Lung microvascular endothelial cell (primary cell): ENCODE results near the gene COMTD1. TPM values are rescaled to one million over a fixed set of nuclear protein-coding genes. Genes with fewer than 3 reads are reported as not detected.
"Not testable (repeated sequence)": the region's sequence is repeated elsewhere in the genome, so short reads cannot be mapped to it uniquely, and the experiment has no call there.

Experiments
- DNase-seq, 2 donors: peaks; one replicate each; pipeline versions ENCODE4 v3.0.0 to v3.0.0-alpha.2; 2010; ENCODE audit warnings: low read depth in 2 of 2
- total RNA-seq: library from RNA; depleted of rRNA; stranded (reverse); fragments of >200 nt; gene quantifications from 2 replicates; pipeline ENCODE4 v1.2.1, GENCODE V29; 2014

The COMTD1 gene
- total RNA-seq, 1 donor from 2014 or later, result 16.5 TPM

DNA sequence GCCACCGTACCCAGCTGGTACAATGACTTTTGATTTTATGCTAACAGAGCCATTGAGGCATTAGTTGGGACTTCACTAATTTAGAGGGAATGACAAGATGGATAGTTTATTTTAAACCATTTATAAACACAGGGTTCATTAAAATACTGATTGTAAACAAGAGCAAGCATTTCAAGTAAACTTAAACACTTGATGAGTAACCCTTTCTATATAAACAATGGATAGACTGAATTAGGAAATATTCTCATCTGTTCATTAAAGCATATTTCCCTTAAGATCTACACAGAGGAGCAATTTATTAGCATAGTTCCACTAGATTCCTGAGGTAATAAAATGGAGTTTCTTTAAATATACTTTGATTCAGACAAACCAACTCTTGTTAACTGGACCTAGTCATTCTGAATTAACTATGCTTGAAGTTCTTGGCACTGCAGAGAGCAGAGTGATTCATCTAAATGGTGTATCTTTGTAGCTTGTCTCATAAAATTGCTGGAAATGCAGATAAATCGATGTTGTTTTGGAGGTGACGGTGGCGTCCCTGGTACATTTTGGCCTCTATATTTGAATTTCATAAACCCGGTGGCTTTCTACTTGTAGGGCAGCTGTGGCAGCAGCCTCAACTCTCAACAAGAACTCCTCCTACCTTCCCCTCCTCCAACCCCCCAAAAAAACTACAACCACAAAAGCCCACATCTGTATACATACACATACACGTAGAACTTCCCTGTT, 40.6 kb downstream of the COMTD1 start:
- DNase-seq, result no peak

DNA sequence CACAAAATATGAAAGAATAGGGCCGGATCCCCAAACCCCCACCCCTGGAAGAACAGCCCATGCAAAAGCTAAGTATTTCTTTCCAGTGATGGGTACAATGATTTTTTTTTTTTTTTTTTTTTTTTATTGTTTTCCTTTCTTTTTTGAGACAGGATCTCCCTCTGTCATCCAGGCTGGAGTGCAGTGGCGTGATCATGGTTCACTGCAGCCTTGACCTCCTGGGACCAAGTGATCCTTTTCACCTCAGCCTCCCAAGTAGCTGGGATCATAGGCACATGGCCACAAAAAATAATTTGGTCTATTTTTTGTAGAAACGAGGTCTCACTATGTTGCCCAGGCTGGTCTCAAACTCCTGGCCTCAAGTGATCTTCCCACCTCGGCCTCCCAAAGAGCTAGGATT, 41.1 kb downstream of the COMTD1 start:
- DNase-seq, result not testable (repeated sequence)

DNA sequence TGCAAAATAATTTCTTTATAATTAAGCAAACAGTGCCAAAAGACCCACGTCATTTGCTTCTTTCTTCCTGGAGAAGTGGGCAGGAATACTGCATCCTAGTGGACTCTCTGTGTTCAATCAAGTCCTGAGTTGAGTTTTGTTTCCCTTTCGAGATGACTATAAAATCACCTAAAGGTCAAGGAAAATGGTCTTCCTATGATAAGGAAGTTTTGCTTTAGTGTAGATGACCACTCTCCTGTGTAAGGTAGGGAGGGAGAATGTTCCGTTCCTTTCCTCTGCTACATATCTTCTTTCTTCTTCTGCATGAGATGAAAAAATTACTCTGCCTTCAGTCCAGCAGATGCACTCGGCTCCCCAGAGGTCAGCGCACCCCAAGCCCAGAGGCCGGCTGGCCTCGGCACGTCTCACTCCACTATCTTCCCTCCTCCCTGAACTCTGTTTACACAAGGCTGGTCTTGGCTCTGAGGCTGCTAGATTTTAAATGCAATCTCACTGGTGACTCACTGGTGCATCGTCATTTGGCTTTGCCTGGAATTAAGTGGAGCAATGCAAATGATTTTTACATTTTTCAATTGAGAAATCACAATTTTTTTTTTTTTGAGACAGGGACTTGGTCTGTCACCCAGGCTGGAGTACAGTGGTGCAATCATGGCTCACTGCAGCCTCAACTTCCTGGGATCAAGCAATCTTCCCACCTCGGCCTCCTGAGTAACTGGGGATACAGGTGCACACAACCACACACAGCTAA, 43.8 kb downstream of the COMTD1 start:
- peak; percentile 18 to 73 for DNase-seq

DNA sequence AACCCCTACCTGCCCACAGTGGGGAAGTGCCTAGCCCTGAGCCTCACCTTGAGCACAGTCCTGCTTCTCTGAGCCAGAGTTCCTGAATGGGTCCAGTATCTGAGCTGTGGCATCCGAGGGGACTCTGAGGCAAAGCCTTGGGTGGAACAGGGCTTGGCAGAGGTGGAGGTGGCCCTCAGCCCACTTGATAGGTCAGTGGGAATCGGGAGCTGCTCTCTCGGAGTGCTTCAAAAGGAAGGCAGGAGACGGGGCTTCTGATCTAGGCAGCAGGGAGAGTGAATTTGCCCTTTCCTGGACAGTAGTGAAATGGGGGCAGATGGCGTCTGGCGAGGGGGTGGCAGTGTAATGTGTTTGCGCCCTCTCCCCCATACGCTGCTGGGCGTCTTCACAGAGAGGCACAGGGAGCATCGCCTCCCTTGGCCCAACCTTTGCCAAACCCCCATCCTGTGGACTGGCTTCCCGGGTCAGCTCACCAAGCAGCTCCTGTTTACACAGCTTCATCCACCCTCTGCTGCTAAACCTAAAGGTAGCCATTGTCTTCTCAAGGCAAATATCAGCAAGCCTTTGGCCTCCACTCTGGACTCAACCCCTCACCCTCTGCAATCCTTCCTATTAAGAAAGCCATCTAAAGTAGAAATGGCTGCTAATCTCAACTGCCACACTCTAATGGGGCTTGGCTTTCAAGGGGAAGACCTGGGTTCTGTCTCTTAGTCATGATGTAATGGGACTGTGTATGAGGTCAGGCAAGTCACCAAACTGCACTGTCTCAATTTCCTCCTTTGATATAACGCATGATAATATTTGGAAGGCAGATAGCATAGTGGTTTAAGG, 46.3 kb downstream of the COMTD1 start:
- no peak for DNase-seq

DNA sequence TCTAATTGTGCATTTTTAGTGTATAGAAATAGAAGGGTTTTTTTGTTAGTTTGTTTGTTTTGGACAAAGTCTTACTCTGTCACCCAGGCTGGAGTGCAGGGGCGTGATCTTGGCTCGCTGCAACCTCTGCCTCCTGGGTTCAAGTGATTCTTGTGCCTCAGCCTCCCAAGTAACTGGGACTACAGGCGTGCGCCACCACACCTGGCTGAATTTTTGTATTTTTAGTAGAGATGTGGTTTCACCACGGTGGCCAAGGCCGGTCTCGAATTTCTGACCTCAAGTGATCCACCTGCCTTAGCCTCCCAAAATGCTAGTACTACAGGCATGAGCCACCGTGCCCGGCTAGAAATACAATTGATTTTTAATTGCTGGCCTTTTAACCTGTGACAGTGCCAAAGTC, 47.2 kb downstream of the COMTD1 start:
- not testable (repeated sequence) for DNase-seq

DNA sequence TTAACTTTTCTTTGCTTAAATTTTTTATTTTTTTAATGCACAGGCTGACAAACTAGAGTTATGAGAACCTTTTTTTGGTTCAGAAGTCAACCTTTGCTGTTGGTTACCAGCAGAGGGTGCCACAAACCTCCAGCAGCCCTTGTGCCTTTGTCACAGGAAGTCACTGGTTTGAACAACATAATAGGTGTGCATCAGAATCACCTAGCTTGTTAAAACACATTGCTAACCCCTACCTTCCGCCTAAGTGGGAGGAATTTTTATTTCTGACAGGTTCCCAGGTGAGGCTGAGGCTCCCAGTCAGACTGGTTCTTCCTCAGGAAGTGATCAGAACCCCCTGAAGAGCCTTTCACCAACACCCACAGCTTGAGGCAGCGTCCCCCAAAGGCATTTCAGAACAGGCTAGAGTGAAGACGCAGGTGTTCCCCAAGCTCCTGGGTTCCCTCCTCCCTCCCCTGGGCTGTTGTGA, 47.8 kb downstream of the COMTD1 start:
- peak; percentile 77 to 89 for DNase-seq

DNA sequence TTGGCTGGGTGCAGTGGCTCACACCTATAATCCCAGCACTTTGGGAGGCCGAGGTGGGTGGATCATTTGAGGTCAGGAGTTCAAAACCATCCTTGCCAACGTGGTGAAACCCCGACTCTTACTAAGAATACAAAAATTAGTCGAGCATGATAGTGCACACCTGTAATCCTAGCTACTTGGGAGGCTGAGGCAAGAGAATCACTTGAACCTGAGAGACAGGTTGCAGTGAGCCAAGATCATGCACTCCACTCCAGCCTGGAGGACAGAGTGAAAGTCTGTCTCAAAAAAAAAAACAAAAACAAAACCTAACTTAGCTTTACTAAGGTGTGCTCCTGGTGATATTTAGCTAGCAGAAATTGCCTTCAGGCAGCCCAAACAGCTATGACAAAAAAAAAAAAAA, 49.4 kb downstream of the COMTD1 start:
- no peak for DNase-seq

Other genes with a start within 250 kb of the COMTD1 start
- gene SAMD8, start 124.3 kb downstream of the COMTD1 start, total RNA-seq, result 19.6 and 25.8 TPM in 2 replicates
- gene VDAC2, start 25.2 kb downstream of the COMTD1 start, total RNA-seq, result 114 and 117 TPM in 2 replicates
- 0.87 and 0.99 TPM in 2 replicates for gene ZNF503, start 165.8 kb upstream of the COMTD1 start, total RNA-seq
- 8.1 and 17.3 TPM in 2 replicates for gene LRMDA, start 195.7 kb upstream of the COMTD1 start, total RNA-seq